ENCODE results near the gene ABCD1. TPM values are rescaled to one million over a fixed set of nuclear protein-coding genes. Genes with fewer than 3 reads are reported as not detected.
"Not testable (repeated sequence)": the region's sequence is repeated elsewhere in the genome, so short reads cannot be mapped to it uniquely, and the experiment has no call there.

The ABCD1 gene
- total RNA-seq, 1 experiment from 2014 or later: 1.5 TPM

DNA sequence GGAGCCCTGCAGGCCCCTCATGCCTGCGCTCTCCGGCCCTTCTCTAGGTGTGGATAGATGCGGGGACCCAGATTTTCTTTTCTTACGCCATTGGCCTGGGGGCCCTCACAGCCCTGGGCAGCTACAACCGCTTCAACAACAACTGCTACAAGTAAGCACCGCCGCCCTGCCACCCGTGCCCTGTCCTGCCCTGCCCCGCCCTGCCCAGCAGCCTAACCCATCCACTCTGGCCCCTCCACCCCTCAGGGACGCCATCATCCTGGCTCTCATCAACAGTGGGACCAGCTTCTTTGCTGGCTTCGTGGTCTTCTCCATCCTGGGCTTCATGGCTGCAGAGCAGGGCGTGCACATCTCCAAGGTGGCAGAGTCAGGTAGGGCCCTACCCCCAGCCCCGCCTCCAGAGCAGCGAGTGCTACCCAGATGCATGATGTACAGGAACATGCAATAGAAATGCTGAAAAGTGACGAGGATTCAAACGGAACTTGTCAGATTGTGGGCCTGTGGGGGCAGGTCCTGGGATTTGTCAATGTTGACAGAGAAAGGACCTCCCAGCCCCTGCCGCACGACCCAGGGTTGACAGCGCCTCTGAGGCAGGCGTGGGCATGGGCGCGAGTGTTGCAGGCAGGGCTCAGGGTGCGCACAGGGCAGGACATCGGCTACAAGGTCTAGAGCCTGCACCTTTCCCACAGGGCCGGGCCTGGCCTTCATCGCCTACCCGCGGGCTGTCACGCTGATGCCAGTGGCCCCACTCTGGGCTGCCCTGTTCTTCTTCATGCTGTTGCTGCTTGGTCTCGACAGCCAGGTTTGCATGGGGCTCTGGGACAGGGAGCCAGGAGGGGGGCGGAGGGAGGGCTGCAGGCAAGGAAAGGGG is 31.2 kb upstream of the ABCD1 start:
- no peak for DNase-seq (ENCODE audit: low read depth)

DNA sequence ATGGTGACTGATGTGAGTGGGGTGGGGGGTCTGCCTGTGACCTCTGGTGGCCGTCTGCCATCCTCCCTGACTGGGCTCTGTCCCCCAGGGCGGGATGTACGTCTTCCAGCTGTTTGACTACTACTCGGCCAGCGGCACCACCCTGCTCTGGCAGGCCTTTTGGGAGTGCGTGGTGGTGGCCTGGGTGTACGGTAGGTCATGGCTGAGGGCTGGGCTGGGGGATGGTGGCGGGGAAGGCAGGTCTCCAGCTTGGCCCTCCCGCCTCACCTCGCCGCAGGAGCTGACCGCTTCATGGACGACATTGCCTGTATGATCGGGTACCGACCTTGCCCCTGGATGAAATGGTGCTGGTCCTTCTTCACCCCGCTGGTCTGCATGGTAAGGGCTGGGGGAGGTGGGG is 30.4 kb upstream of the ABCD1 start:
- not testable (repeated sequence) for DNase-seq (ENCODE audit: low read depth)

DNA sequence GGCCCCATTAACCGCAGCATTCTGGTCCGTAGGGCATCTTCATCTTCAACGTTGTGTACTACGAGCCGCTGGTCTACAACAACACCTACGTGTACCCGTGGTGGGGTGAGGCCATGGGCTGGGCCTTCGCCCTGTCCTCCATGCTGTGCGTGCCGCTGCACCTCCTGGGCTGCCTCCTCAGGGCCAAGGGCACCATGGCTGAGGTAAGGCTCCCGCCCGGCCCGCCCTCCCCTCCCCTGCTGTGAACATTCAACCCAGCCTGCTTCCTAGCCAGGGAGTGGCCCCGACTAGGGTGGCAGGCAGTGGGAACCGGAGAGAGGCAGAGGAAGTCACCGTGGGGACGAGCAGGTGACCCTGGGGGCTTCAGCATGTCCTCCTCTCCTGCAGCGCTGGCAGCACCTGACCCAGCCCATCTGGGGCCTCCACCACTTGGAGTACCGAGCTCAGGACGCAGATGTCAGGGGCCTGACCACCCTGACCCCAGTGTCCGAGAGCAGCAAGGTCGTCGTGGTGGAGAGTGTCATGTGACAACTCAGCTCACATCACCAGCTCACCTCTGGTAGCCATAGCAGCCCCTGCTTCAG is 29.9 kb upstream of the ABCD1 start:
- no peak for DNase-seq (ENCODE audit: low read depth)

DNA sequence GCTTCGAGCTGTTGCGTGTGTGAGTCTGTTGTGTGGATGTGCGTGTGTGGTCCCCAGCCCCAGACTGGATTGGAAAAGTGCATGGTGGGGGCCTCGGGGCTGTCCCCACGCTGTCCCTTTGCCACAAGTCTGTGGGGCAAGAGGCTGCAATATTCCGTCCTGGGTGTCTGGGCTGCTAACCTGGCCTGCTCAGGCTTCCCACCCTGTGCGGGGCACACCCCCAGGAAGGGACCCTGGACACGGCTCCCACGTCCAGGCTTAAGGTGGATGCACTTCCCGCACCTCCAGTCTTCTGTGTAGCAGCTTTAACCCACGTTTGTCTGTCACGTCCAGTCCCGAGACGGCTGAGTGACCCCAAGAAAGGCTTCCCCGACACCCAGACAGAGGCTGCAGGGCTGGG is 28.6 kb upstream of the ABCD1 start:
- DNase-seq (ENCODE audit: low read depth): no peak

DNA sequence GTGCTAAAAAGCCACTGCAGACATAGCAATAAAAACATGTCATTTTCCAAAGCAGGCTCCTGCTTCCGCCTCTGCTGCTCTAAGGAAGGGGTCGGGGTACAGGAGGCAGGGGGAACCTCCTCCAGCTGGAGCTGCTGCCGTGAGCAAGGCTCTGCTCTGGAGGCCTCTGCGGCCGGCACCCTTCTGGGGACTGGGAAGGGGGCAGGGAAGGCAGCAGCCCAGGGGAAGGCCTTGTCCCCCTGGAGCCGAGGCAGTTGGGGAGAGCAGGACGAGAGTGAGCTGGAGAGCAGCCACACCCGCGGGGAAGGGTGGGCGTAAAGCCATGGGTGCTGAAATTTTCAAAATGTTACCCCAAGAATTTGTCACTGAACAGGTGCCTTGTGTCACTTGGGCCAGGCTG is 28.1 kb upstream of the ABCD1 start:
- DNase-seq (ENCODE audit: low read depth): not testable (repeated sequence)

DNA sequence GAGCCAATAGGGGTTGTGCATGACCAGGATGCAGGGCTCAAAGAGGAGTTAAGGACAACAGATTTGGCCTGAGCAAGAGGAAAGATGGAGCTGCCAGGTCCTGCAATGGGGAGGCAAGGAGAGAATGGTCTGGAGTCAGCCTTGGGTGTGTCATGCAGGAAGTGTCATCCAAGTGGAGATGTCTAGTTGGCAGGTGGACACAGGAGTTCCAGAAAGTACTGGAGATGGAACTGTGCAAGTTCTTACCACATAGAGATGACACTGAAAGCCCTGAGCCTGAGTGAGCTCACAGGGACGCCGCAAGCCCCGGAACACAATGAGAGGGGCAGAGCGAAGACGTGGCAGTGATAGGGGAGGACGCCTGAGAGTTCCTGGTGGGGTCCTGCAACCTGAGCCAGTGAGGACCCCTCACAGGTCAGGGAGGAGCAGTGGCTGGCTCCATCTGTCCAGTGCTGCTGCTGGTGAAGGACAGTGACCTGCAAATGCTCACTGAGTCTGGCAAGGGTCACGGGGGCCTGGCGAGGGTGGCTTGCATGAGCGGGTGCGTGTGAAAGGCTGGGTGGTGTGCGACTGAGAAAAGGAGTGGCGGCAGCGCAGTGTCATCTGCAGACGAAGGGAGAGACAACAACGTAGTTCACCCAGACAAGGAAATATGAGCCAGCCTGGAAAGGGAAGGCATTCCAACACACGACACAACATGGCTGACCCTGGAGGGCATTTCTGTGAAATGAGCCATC is 27.5 kb upstream of the ABCD1 start:
- not testable (repeated sequence) for DNase-seq (ENCODE audit: low read depth)

DNA sequence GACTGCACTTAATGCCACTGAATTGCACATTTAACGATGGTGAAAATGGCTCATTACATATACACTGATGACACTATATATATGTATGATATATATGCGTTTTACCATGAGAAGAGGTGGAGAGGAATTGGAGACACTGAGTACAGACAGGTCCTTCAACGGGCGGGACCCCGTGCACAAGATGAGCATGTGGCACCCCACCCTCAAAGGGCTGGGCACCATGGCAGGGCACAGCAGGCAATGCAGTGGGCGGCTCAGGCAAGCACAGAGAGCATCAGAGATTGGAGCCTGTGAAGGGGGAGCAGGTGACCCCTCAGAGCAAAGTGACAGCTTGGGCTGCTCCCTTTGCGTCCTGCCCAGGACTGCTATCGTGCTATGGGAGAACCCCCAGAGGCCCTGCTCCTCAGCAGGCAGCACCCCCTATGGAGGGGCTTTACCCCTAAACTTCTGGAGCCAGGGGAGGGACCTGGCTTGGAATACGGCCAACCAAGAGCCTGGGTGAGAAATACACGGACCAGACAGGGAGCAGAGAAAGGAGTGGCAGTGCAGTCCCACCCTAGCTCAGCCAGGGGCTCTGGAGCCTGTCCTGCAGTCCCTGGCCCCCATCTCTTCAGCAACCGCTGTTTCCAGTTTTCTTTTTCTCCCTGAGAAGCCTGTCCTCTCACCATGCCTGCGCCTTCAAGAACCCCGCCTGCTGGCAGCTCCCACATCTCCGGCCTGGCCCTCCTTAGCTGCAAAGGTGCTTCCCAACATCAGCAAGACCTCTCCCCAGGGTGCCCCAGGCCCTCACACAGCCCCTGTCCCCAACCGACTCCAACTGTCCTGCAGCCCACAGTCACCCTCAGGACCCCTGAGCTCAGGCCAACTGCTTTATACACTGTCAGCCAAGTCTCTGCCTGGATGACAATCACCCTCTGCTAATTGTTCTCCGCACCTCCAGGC is 26.5 kb upstream of the ABCD1 start:
- no peak for DNase-seq (ENCODE audit: low read depth)

DNA sequence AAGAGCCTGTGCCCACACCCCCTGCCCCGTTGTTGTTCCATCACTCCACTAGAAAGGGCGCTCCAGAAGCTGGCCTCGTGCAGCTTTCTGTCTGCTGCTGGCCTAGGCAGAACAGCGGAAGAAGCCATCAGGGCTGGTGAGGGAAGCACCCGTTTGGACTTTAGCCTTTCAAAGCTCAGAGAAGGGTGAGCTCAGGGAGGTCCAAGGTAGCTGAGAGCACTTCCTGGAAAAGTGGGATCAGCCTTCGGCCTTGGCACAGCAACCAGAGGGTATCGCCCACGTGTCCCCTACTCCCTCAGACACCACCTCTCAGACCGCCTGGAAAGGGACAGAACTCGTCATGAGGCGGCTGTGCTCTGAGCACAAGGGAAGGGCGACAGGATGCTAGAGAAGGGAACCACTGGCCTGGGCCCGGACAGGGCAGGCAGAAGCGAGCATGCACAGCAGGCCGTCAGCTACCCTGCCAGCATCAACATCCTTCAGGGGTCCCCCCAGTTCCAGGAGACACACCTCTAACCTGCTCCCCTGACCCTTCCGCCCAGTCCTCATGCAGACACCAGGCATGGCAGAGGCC is 25.4 kb upstream of the ABCD1 start:
- not testable (repeated sequence) for DNase-seq (ENCODE audit: low read depth)

DNA sequence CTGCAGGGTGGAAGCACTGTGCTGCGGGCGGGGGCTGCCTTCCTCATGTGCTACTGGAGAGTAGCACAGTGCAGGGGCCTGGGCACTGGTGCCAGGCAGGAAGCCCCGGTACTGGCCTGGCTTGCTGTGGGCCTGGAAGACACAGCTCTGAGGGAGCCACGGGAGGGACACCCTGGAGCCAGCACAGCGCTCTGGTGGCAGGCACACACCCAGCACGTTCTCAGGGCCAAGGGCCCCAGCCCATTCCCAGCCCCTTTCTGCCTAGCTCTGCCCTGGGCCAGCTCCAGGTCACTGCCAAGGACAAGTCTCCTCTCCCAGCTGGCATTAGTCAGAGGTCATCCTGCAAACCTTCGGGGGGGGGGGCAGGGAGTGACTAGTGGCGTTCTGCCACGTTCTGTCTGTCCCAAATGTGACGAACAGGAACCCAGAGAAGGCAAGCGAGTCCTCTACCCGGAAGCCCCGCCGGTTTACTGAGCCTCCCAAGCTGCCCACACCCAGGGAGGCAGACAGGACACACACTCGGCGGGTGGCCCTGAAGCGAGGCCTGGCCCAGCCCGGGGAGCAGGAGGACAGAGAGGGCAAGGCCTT is 24.8 kb upstream of the ABCD1 start:
- not testable (repeated sequence) for DNase-seq (ENCODE audit: low read depth)

DNA sequence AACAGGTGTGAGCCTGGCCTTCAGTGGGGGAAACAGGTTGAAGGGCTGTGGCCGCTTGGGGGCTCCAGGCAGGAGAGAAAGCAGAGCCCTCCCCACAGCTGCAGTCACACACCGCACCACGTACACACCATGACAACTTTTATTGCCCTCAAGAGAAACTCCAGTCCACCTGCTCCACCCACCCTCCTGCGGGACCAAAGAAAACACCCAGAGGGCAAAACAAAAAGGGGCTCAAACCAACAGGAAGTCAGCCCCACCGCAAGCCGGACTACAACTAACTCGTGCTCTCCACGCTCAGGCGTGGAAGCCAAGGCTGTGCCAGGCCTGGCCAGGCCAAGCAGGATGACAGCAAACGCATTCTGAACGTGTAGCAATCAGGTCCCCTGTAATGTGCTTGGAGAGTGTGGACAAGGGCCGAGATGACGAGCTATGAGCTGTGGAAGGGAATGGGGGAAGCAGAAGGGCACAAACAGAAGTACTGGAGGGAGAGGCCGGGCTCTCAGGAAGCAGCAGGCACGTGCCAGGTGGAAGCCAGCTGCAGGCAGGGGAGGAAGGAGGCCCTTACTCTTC is 24.2 kb upstream of the ABCD1 start:
- DNase-seq (ENCODE audit: low read depth): no peak

DNA sequence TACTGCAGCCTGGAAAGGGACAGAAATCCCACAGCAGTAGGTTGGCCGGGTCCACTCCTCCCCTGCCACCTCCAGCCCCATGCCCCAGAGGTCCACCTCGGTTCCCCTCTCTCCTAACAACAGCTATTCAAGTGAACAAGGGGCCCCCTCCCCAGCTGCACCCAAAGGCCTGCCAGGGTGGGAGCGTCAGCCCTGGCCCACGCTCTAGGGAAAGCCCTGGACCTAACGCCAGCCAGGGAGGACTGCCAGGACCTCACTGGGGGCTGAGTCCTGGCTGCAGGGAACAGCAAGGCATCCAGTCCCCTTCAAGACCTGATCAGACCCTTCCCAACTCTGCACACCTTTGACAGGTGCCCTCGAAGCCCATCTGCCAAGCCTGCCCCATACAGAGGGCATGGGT is 23.7 kb upstream of the ABCD1 start:
- DNase-seq (ENCODE audit: low read depth): no peak

DNA sequence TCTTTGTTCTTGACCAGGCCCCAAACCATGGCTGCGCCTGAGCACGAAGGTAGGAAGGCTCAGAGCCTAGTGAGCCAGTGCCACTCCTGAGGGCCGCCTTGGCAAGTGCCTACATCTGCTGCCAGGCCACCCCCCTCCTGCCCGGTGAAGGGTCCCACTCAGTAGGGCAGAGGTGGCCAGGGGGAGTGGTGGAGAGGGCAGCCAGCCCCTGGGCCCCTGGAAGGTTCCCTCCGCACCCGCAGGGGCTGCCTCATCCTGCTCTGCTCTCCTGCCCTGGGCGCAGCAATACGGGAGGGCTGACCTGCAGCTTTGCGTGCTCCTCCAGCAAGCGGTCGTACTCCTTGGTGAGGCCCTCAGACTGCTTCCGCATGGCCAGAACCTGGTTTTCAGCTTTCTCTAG is 22.9 kb upstream of the ABCD1 start:
- no peak for DNase-seq (ENCODE audit: low read depth)

DNA sequence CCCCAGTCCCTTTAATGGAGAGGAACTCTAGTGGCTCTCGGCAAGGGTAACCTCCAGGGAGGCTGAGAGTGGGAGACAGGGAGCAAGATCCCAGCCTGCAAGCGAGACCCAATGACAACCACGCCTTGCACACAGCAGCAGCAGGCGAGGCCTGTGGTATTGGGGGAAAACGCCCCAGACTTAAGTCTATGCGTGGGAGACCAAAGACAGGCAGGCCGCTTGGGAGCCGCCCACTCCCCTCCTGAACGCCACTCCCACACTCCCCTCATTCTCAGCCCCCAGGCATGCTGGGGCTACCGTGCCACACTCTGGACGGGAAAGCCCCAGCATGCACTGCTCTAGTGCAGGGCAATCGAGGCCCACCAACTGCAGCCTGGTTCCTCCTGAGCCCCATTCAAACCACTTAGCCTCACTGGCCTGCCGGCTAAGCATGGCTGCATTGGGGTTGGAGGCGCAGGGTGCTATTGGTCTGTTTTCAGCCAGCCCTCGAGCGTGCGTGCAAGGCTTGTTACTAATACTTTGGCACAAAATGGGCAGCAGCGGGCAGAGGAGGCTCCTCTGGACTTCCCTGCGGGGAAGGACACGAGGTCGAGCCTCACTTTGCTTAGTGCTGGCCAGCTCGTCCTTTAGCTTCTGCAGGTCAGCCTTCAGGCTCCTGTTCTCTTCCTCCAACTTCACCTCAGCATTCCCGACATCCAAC is 22.2 kb upstream of the ABCD1 start:
- no peak for DNase-seq (ENCODE audit: low read depth)

DNA sequence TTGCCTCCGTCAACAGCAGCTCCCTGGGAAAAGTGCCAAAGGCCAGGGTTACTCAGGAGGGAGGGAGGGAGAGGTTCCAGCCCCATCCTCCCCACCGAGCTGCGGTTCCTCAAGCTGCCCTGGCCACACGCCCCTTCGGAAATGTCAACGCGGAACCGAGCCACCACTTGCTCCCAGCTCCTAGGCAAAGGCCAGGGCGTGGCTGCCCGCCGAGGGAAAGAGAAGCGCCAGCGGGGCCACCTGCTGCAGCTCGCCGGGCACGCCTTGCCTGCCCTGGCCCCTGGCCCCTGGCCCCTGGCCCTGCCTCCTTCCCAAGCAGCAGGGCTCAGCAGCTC is 21.7 kb upstream of the ABCD1 start:
- no peak for DNase-seq (ENCODE audit: low read depth)

DNA sequence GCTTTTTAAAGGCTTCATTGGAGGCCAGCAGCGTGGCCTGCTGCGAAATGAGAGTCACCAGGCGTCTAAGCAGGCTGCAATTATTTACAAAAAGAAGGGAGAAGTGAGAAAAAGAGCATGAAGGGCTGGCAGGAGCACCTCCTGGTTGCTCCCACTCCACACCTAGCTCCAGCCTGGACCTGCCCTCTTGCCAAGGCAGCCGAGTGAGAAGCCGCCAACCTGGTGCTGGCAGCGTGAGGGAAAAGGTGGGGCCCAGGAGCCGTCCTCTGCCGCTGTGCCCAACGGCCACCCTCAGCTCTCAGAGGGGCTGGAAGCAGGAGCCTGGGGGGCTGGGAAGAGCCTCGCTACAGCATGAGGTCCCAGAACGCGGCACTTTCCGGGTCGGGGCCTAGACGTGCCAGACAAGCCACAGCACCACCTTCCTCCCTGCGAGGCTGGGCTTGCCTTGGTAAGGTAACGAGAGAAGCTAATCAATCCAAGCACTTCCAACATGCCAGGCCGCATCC is 20.6 kb upstream of the ABCD1 start:
- no peak for DNase-seq (ENCODE audit: low read depth)

DNA sequence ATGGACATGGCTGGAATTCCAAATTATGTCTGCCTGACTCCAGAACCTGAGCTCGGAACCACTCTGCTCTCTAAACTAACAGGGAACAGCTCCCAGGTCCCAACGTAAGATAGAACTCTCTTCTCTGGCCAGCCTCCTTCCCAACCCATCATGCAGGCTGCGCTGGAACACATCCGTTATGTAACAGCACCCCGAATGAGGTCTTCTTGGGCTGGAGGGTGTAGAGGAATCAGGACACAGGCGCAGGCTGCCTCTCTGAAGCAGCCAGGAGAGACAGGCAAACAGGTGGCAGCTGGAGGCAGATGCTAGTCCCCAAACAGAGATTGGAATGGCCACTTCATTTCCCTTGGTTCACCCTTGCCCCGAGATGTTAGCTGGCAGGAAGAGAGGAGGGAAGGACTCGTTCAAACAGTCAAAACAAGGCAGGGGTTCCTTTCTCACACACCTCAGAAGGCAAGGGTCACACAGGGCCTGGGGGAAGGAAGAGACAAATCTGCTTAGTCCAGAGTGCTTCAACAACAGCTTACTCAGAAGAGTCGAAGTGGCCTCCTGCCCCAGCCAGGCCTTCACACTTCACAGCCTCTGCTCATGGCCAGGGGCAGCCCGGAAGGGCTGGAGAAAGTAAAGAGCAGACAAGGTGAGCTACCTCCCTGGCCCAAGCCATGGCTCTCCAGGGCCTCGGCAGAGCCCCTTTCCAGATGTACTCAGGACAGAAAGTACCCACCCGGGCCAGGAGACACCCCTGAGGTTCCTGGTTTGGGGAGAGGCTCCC is 19.8 kb upstream of the ABCD1 start:
- DNase-seq (ENCODE audit: low read depth): not testable (repeated sequence)

DNA sequence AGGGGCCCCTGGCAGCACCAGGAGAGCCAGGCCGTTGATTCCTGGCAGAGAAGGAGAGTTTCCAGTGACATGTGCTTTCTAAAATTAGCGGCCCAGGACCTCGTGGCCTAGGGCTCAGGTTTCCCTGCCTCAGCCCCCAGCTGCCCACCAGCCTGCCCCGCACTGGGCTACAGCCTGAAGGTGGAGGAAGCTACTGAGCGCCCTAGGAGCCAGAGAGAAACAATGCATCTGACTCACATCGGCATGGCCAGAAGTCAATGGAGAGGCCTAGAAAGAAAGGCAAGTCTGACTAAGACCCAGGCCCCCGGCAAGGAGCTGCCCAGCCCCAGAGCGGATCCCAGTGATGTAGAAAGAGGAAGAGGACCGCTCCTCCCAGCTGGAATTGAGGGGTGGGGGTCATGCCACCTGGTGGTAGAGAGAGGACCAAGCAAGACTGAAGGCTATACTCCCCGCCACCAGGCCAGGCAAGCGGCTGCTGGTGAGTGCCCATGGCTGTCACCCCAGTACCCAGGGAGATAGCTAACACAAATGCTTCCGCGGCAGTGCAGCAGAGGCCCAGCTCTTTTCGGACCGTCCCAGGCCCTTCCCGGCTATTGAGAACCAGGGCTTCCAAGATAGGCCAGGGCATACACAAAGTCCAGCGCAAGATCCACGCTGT is 19.1 kb upstream of the ABCD1 start:
- not testable (repeated sequence) for DNase-seq (ENCODE audit: low read depth)

DNA sequence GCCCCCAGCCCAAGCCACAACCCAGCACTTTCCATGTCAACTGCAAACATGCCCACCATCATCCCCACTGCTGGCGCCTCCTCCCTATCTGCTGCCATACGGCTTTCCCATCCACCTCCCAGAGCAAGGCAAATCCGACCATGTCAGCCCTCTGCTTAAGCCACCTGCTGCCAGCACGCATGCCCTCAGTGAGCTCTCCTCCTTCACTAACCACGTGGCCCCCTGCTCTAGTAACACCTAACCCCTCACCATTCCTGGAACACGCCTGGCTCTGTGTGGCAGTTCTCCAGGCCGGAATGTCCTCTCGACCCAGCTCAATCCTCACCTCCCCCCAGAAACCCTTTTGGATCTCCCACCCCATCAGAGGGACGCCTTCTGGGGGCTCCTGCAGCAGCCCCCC is 17.9 kb upstream of the ABCD1 start:
- no peak for DNase-seq (ENCODE audit: low read depth)

All from HT1080 (cell line).